IMR-90 (cell line): ENCODE measurements around the gene ZNF433. TPM values are rescaled to one million over a fixed set of nuclear protein-coding genes. Genes with fewer than 3 reads are reported as not detected.
"Not testable (repeated sequence)": the region's sequence is repeated elsewhere in the genome, so short reads cannot be mapped to it uniquely, and the experiment has no call there.

Source experiments
- ATAC-seq: fragments of 200-7000 bp; cut with Tn5 transposase; 2 replicates; pipeline ENCODE4 v1.9.1; 2020; ENCODE audit warnings: low read depth, mild to moderate bottlenecking, moderate library complexity
- BruUV-seq: library from RNA; stranded (reverse); fragments of 400-500 nt; replicated peaks from 2 replicates; lab custom pipeline; 2021; lab: Mats Ljungman, UMichigan
- CTCF ChIA-PET: fragments of 300-600 bp; formaldehyde crosslinking; extraction: SDS; loops from one replicate; lab custom pipeline; 2021; ENCODE audit warnings: antibody characterized with exemption; lab: Yijun Ruan, JAX
- POLR2A ChIA-PET: fragments of 300-600 bp; sonication (Branson Sonifier 250); formaldehyde crosslinking; loops from one replicate; lab custom pipeline; 2022; ENCODE audit warnings: antibody characterized with exemption; ENCODE audit not compliant: unreplicated experiment; lab: Charles Lee
- DNase-seq: peaks from one replicate; pipeline ENCODE4 v3.0.0; 2013
- H2AFZ ChIP-seq: replicated peaks from 2 replicates; pipeline ENCODE3; 2013; ENCODE audit warnings: low read length, mild to moderate bottlenecking; ENCODE audit not compliant: poor library complexity
- H2AK5ac ChIP-seq: 2 replicates; pipeline ENCODE4 v1.6.1; 2013; ENCODE audit warnings: low read depth, low read length, inconsistent platforms
- H2AK9ac ChIP-seq: replicated peaks from 2 replicates; pipeline ENCODE3; 2013; ENCODE audit warnings: mild to moderate bottlenecking, low read depth, low read length, moderate library complexity; ENCODE audit not compliant: poor library complexity
- H2BK120ac ChIP-seq: 2 replicates; pipeline ENCODE4 v1.6.1; 2013; ENCODE audit warnings: low read depth, low read length, inconsistent platforms
- H2BK15ac ChIP-seq: 3 replicates; pipeline ENCODE4 v1.6.1; 2013; ENCODE audit warnings: low read depth, low read length, inconsistent platforms
- H2BK20ac ChIP-seq: 2 replicates; pipeline ENCODE4 v1.6.1; 2013; ENCODE audit warnings: low read depth, mild to moderate bottlenecking, inconsistent platforms, low read length, moderate library complexity
- H2BK5ac ChIP-seq: 2 replicates; pipeline ENCODE4 v1.6.1; 2013; ENCODE audit warnings: mild to moderate bottlenecking, low read depth, low read length, inconsistent platforms; ENCODE audit not compliant: poor library complexity, severe bottlenecking
- H3K14ac ChIP-seq: replicated peaks from 2 replicates; pipeline ENCODE4 v1.6.1; 2013; ENCODE audit warnings: low read depth, low read length, inconsistent platforms
- H3K18ac ChIP-seq: 2 replicates; pipeline ENCODE4 v1.6.1; 2013; ENCODE audit warnings: low read depth, low read length, control low read depth
- H3K23ac ChIP-seq: 2 replicates; pipeline ENCODE4 v1.6.1; 2013; ENCODE audit warnings: low read depth, low read length, inconsistent platforms
- H3K27ac ChIP-seq: 2 replicates; pipeline ENCODE4 v1.5.1; 2013; ENCODE audit warnings: mild to moderate bottlenecking, control low read depth, low read length; ENCODE audit not compliant: insufficient read depth
- H3K27me3 ChIP-seq: 2 replicates; pipeline ENCODE4 v1.6.1; 2013; ENCODE audit warnings: low read length; ENCODE audit not compliant: control insufficient read depth, insufficient read depth
- H3K36me3 ChIP-seq: 2 replicates; pipeline ENCODE4 v1.6.1; 2013; ENCODE audit warnings: low read length, mixed read lengths; ENCODE audit not compliant: control insufficient read depth, insufficient read depth
- H3K4ac ChIP-seq: 2 replicates; pipeline ENCODE4 v1.6.1; 2013; ENCODE audit warnings: low read depth, low read length, inconsistent platforms
- H3K4me1 ChIP-seq: 2 replicates; pipeline ENCODE4 v1.6.1; 2013; ENCODE audit warnings: low read length, mixed read lengths; ENCODE audit not compliant: control insufficient read depth, insufficient read depth
- H3K4me2 ChIP-seq: 2 replicates; pipeline ENCODE4 v1.6.1; 2013; ENCODE audit warnings: low read depth, mild to moderate bottlenecking, control low read depth, low read length, moderate library complexity
- H3K4me3 ChIP-seq: 2 replicates; pipeline ENCODE4 v1.5.1; 2013; ENCODE audit warnings: low read depth, mild to moderate bottlenecking, control low read depth, low read length, moderate library complexity; ENCODE audit not compliant: insufficient read depth
- H3K56ac ChIP-seq: 2 replicates; pipeline ENCODE4 v1.6.1; 2013; ENCODE audit warnings: low read length, inconsistent platforms; ENCODE audit not compliant: insufficient read depth; ENCODE audit errors: extremely low read depth
- H3K79me1 ChIP-seq, 2 experiments: 2 replicates each; pipeline ENCODE4 v1.6.1; 2013; ENCODE audit warnings: low read length in 2 of 2, inconsistent platforms in 1 of 2, low read depth in 1 of 2
- H3K9ac ChIP-seq: 2 replicates; pipeline ENCODE4 v1.6.1; 2013; ENCODE audit warnings: low read depth, low read length, control low read depth
- H3K9me1 ChIP-seq: 2 replicates; pipeline ENCODE4 v1.6.1; 2013; ENCODE audit warnings: low read length, inconsistent platforms; ENCODE audit not compliant: insufficient read depth
- H3K9me3 ChIP-seq: 2 replicates; pipeline ENCODE4 v1.6.1; 2013; ENCODE audit warnings: low read length; ENCODE audit not compliant: control insufficient read depth, insufficient read depth
- H4K20me1 ChIP-seq: 2 replicates; pipeline ENCODE4 v1.6.1; 2013; ENCODE audit warnings: low read length, inconsistent platforms; ENCODE audit not compliant: insufficient read depth
- H4K5ac ChIP-seq: 2 replicates; pipeline ENCODE4 v1.6.1; 2013; ENCODE audit warnings: mild to moderate bottlenecking, low read depth, low read length, control low read depth
- H4K8ac ChIP-seq, 2 experiments: 2 replicates each; pipeline ENCODE4 v1.6.1; 2013; ENCODE audit warnings: low read depth in 2 of 2, low read length in 2 of 2, control low read depth in 1 of 2, inconsistent platforms in 1 of 2
- H4K91ac ChIP-seq: 2 replicates; pipeline ENCODE4 v1.6.1; 2013; ENCODE audit warnings: low read depth, low read length, inconsistent platforms; ENCODE audit not compliant: insufficient read depth
- WGBS, 2 experiments: methylation state at CpG; one replicate each; pipeline versions ENCODE4 v1.1.5 to v1.1.7; 2013; ENCODE audit warnings: missing lambda C conversion rate in 2 of 2; ENCODE audit not compliant: insufficient read length in 1 of 2; ENCODE audit errors: extremely low coverage in 2 of 2; 5-methylcytosine and 5-hydroxymethylcytosine counted together
- dilution Hi-C: fragments of 300-500 bp; cut with HindIII; formaldehyde crosslinking; loops from one replicate; pipeline ENCODE4 v1.14.3; 2018; ENCODE audit warnings: low sequenced_read_pairs; ENCODE audit not compliant: unreplicated experiment
- in situ Hi-C: fragments of 300-500 bp; cut with MboI; formaldehyde crosslinking; loops from 3 replicates; pipeline ENCODE4 v1.14.3; 2019; ENCODE audit warnings: low sequenced_read_pairs, inconsistent platforms, mixed read lengths
- intact Hi-C: fragments of 100-400 bp; cut with micrococcal nuclease; formaldehyde crosslinking; loops from 2 replicates; pipeline ENCODE4 v1.10.0; 2022
- polyA plus RNA-seq, 3 experiments: library from polyadenylated mRNA; depleted of rRNA; stranded (reverse); fragments of >200 nt; gene quantifications; 2 replicates each; pipeline ENCODE4 v1.2.3, GENCODE V29; 2012; ENCODE audit warnings: low replicate concordance in 1 of 3
- total RNA-seq: library from RNA; depleted of rRNA; stranded (reverse); fragments of >200 nt; gene quantifications from 2 replicates; pipeline ENCODE4 v1.2.3, GENCODE V29; 2012

ZNF433 gene
- total and polyA plus RNA-seq, 2 of the 4 experiments (the other 2 are of a cell fraction) = 3.5 to 11.1 TPM

DNA sequence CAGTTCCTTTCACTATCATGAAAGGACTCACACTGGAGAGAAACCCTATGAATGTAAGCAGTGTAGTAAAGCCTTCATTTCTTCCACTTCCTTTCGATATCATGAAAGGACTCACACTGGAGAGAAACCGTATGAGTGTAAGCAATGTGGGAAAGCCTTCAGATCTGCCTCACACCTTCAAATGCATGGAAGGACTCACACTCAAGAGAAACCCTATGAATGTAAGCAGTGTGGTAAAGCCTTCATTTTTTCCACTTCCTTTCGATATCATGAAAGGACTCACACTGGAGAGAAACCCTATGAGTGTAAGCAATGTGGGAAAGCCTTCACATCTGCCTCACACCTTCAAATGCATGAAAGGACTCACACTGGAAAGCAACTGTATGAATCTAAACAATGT is 40.9 kb upstream of the ZNF433 start:
- intact Hi-C loops, H4K91ac ChIP-seq, H3K9ac ChIP-seq, H2BK120ac ChIP-seq, BruUV-seq, H4K8ac ChIP-seq, H3K27me3 ChIP-seq, H3K79me1 ChIP-seq, CTCF ChIA-PET, dilution Hi-C loops, H4K20me1 ChIP-seq, H3K23ac ChIP-seq, H3K56ac ChIP-seq, H2AK9ac ChIP-seq, H3K4ac ChIP-seq, H3K9me1 ChIP-seq, H2BK5ac ChIP-seq, H3K4me3 ChIP-seq, H2BK15ac ChIP-seq, H3K4me1 ChIP-seq, ATAC-seq, H2AFZ ChIP-seq, POLR2A ChIA-PET, in situ Hi-C loops, H4K5ac ChIP-seq, DNase-seq, H3K4me2 ChIP-seq, H2AK5ac ChIP-seq, H3K18ac ChIP-seq, H2BK20ac ChIP-seq, H3K27ac ChIP-seq, H3K14ac ChIP-seq: not testable (repeated sequence)
- no CpG with 5 or more reads among the region's 3 CpGs for WGBS, 2 experiments
- Histone ChIP-seq H3K36me3 (peaks cover 48% of the 10 kb centered on the region), H3K9me3 (peaks cover 85% of the 10 kb centered on the region)
